ENCODE results near the gene VAC14.

Gene VAC14

GRCh38 chr16:70754371-70754770 is 46.6 kb downstream of the VAC14 start:
- DNase-seq (ENCODE audit: low read depth in 1 of 2, low spot score in 1 of 2) = no peak
- no peak overlapping the region for H3K27ac ChIP-seq (replicated peaks)
- H3K4me3 ChIP-seq (replicated peaks; ENCODE audit: insufficient read depth, low read length) = no peak overlapping the region
- no peaks in the 10 kb centered on the region for H3K27me3 ChIP-seq (ENCODE audit: insufficient read depth, poor library complexity, severe bottlenecking)
- TF ChIP-seq POLR2AphosphoS5 (IDR thresholded peaks at IDR 0.05; ENCODE audit: low read depth) = no peak
- no peak for TF ChIP-seq CTCF (IDR thresholded peaks at IDR 0.05; ENCODE audit: insufficient read depth, low read length)
- TF ChIP-seq, protein P1, sequence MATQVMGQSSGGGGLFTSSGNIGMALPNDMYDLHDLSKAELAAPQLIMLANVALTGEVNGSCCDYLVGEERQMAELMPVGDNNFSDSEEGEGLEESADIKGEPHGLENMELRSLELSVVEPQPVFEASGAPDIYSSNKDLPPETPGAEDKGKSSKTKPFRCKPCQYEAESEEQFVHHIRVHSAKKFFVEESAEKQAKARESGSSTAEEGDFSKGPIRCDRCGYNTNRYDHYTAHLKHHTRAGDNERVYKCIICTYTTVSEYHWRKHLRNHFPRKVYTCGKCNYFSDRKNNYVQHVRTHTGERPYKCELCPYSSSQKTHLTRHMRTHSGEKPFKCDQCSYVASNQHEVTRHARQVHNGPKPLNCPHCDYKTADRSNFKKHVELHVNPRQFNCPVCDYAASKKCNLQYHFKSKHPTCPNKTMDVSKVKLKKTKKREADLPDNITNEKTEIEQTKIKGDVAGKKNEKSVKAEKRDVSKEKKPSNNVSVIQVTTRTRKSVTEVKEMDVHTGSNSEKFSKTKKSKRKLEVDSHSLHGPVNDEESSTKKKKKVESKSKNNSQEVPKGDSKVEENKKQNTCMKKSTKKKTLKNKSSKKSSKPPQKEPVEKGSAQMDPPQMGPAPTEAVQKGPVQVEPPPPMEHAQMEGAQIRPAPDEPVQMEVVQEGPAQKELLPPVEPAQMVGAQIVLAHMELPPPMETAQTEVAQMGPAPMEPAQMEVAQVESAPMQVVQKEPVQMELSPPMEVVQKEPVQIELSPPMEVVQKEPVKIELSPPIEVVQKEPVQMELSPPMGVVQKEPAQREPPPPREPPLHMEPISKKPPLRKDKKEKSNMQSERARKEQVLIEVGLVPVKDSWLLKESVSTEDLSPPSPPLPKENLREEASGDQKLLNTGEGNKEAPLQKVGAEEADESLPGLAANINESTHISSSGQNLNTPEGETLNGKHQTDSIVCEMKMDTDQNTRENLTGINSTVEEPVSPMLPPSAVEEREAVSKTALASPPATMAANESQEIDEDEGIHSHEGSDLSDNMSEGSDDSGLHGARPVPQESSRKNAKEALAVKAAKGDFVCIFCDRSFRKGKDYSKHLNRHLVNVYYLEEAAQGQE (IDR thresholded peaks at IDR 0.05; ENCODE audit: insufficient replicate concordance, low read depth) = no peak
- no peak for TF ChIP-seq GABPA (IDR thresholded peaks at IDR 0.05; ENCODE audit: low read depth)
- no peak for TF ChIP-seq SPI1 (IDR thresholded peaks at IDR 0.05; ENCODE audit: borderline replicate concordance, low read depth)

- TF ChIP-seq, protein P1 (IDR thresholded peaks at IDR 0.05; ENCODE audit: insufficient replicate concordance, low read depth) = no peak
- TF ChIP-seq CTCF (IDR thresholded peaks at IDR 0.05; ENCODE audit: insufficient read depth, low read length) (no peak), SPI1 (IDR thresholded peaks at IDR 0.05; ENCODE audit: borderline replicate concordance, low read depth) (no peak), GABPA (IDR thresholded peaks at IDR 0.05; ENCODE audit: low read depth) (no peak), POLR2AphosphoS5 (IDR thresholded peaks at IDR 0.05; ENCODE audit: low read depth) (no peak)
- no peak overlapping the region for H3K4me3 ChIP-seq (replicated peaks; ENCODE audit: insufficient read depth, low read length)
- H3K27me3 ChIP-seq (ENCODE audit: insufficient read depth, poor library complexity, severe bottlenecking) = no peaks in the 10 kb centered on the region
- H3K27ac ChIP-seq (replicated peaks) = 0 out of 2 replicates have a peak overlapping the region, but pooled peaks have one; percentile 91
- DNase-seq (ENCODE audit: low read depth in 1 of 2, low spot score in 1 of 2) = no peak
These were observed 47.1 kb downstream of the VAC14 start for GRCh38 chr16:70753694-70754325.

GRCh38 chr16:70753228-70753627 is 47.7 kb downstream of the VAC14 start:
- no peak for DNase-seq (ENCODE audit: low read depth in 1 of 2, low spot score in 1 of 2)
- Histone ChIP-seq H3K27me3 (ENCODE audit: insufficient read depth, poor library complexity, severe bottlenecking) (no peaks in the 10 kb centered on the region), H3K27ac (replicated peaks) (0 out of 2 replicates have a peak overlapping the region, but pooled peaks have one; percentile 91), H3K4me3 (replicated peaks; ENCODE audit: insufficient read depth, low read length) (no peak overlapping the region)
- TF ChIP-seq CTCF (IDR thresholded peaks at IDR 0.05; ENCODE audit: insufficient read depth, low read length) = no peak
- TF ChIP-seq, protein P1 (IDR thresholded peaks at IDR 0.05; ENCODE audit: insufficient replicate concordance, low read depth) = no peak
- TF ChIP-seq GABPA (IDR thresholded peaks at IDR 0.05; ENCODE audit: low read depth) = no peak
- no peak for TF ChIP-seq SPI1 (IDR thresholded peaks at IDR 0.05; ENCODE audit: borderline replicate concordance, low read depth)
- no peak for TF ChIP-seq POLR2AphosphoS5 (IDR thresholded peaks at IDR 0.05; ENCODE audit: low read depth)
